ENCODE data around the gene PCDH15. TPM values are rescaled to one million over a fixed set of nuclear protein-coding genes. Genes with fewer than 3 reads are reported as not detected.
A peak's percentile ranks its signal among the peaks of the same experiment; 100 is the strongest.
"Not testable (repeated sequence)": the region's sequence is repeated elsewhere in the genome, so short reads cannot be mapped to it uniquely, and the experiment has no call there.

PCDH15 gene
- total RNA-seq, 1 experiment from 2014 or later, result 0.61 TPM

- not testable (repeated sequence) for H3K79me2 ChIP-seq (ENCODE audit: insufficient read depth, low read length); H3K4ac ChIP-seq (ENCODE audit: low read depth, low read length); H3K14ac ChIP-seq (ENCODE audit: insufficient read depth, low read length); H3K4me2 ChIP-seq (ENCODE audit: insufficient read depth, insufficient read length, low read length); H2BK12ac ChIP-seq (ENCODE audit: insufficient read length, low read depth, low read length); H4K91ac ChIP-seq (ENCODE audit: insufficient read length, low read depth, low read length); H2AK5ac ChIP-seq (ENCODE audit: insufficient read length, low read length); H3K23me2 ChIP-seq (ENCODE audit: insufficient read length, low read depth, low read length, poor library complexity, severe bottlenecking); H4K5ac ChIP-seq (ENCODE audit: insufficient read length, low read depth, low read length); H3K4me1 ChIP-seq (ENCODE audit: insufficient read depth, low read length); H3K18ac ChIP-seq (ENCODE audit: insufficient read length, low read depth, low read length); H2BK5ac ChIP-seq (ENCODE audit: insufficient read length, low read length); H2BK15ac ChIP-seq (ENCODE audit: low read depth, low read length); H3K27ac ChIP-seq (ENCODE audit: insufficient read length, low read depth, low read length); H4K8ac ChIP-seq (replicated peaks; ENCODE audit: insufficient read length, low read depth, low read length); H3K79me1 ChIP-seq (ENCODE audit: insufficient read depth, low read depth, low read length, poor library complexity, severe bottlenecking); H2BK20ac ChIP-seq (ENCODE audit: low read depth, low read length, poor library complexity, severe bottlenecking); H3K23ac ChIP-seq (ENCODE audit: insufficient read length, low read depth, low read length); H3K4me3 Mint-ChIP-seq; H3K27me3 Mint-ChIP-seq (ENCODE audit: low read depth); H3K9me3 ChIP-seq (ENCODE audit: control insufficient read depth, low read depth, low read length); H3K27me3 ChIP-seq (ENCODE audit: insufficient read depth, low read length); DNase-seq; H2AFZ ChIP-seq (ENCODE audit: low read length); H2BK120ac ChIP-seq (ENCODE audit: low read depth, low read length, poor library complexity, severe bottlenecking); H3K56ac ChIP-seq (ENCODE audit: insufficient read length, low read depth, low read length); H3K9ac ChIP-seq (ENCODE audit: extremely low read depth, insufficient read length, low read length); H3T11ph ChIP-seq (ENCODE audit: low read length); H4K20me1 ChIP-seq (ENCODE audit: control insufficient read depth, insufficient read depth, insufficient read length)
- Mint-ChIP-seq H3K36me3 (ENCODE audit: insufficient read depth in 1 of 3, low read depth in 3 of 3) (peaks cover 2 to 16% (median 13%) of the 10 kb centered on the region in 3 experiments; a peak in 6 of 7 replicates), H3K9me3 (peaks cover 3 to 16% of the 10 kb centered on the region in 2 experiments; a peak in 4 of 5 replicates), H3K4me1 (peaks cover 36 to 39% of the 10 kb centered on the region in 2 experiments), H3K27ac (peak overlapping the region; percentile 86 to 95 (median 89); a peak in 4 of 7 replicates)
- no CpG with 5 or more reads among the region's 6 CpGs for WGBS (ENCODE audit: extremely low coverage, insufficient read length, low lambda C conversion rate)
- TF ChIP-seq CTCF (conservative IDR thresholded peaks at IDR 0.05), result peak; percentile 36; the same call in 2 of the 3 replicates
Observed at GRCh38 chr10:54394598-54394997, 406.4 kb downstream of the PCDH15 start.

All from H9 (cell line).